Measurements from ENCODE around the gene TMED10.
A peak's percentile ranks its signal among the peaks of the same experiment; 100 is the strongest.

Gene TMED10

DNA sequence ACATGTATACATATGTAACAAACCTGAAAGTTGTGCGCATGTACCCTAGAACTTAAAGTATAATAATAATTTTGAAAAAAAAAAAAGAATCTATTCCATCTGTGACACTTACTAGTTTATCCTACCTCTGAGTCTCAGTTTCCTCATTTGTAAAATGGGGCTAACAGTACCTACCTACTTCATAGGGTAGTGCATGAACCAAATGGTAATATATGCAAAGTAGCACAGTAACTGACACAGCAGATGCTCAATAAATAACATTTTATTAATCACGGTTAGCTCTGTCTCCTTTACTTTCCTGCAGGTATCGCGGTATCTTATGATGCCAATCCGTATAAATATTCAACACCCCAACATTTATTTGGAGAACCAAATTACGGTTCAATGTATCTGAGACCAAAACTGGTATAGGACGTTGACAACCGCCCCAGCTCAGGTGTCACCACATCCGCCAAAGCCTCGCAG, 703 bp downstream of the TMED10 start:
- no peaks in the 10 kb centered on the region for H3K9me3 ChIP-seq (ENCODE audit: insufficient read depth, low read depth, low read length)
- H3K4me3 ChIP-seq (ENCODE audit: low read length) = peak overlapping the region; percentile 90
- H3K27ac ChIP-seq (ENCODE audit: low read length) = no peak overlapping the region
- H3K9ac ChIP-seq (ENCODE audit: low read depth, low read length) = peak overlapping the region; percentile 85; the same call in 1 of the 2 replicates
- 0 out of 2 replicates have a peak, but pooled peaks cover 3% of the 10 kb centered on the region for H3K4me1 ChIP-seq (ENCODE audit: insufficient read depth, low read length)
- no peaks in the 10 kb centered on the region for H3K36me3 ChIP-seq (ENCODE audit: insufficient read depth, low read depth, low read length)
- no peaks in the 10 kb centered on the region for H3K27me3 ChIP-seq (ENCODE audit: insufficient read depth, low read length)

DNA sequence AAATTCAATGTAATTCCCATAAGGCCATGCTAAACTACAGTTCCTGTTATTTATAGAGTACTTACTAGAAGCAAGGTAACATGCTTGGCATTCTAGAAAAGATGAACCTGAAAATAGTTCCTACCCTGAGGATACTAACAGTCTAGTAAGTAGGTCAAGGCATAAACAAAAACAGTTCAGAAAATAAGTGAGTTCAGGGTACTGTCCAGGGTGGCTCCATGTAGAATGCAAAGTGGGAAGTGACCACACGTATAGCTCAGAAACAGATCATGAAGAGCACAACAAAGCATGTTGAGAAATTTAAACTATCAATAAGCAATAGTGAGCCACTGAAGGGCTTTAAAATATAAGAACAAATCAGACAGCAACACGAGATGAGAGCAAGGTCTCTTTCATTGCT, 2.3 kb downstream of the TMED10 start:
- Histone ChIP-seq H3K4me1 (ENCODE audit: insufficient read depth, low read length) (0 out of 2 replicates have a peak, but pooled peaks cover 3% of the 10 kb centered on the region), H3K9ac (ENCODE audit: low read depth, low read length) (no peak overlapping the region), H3K36me3 (ENCODE audit: insufficient read depth, low read depth, low read length) (no peaks in the 10 kb centered on the region), H3K27me3 (ENCODE audit: insufficient read depth, low read length) (no peaks in the 10 kb centered on the region), H3K9me3 (ENCODE audit: insufficient read depth, low read depth, low read length) (no peaks in the 10 kb centered on the region), H3K27ac (ENCODE audit: low read length) (no peak overlapping the region), H3K4me3 (ENCODE audit: low read length) (no peak overlapping the region)

GRCh38 chr14:75170772-75171171, 5.6 kb downstream of the TMED10 start:
- Histone ChIP-seq H3K4me3 (ENCODE audit: low read length) (no peak overlapping the region), H3K36me3 (ENCODE audit: insufficient read depth, low read depth, low read length) (no peaks in the 10 kb centered on the region), H3K9me3 (ENCODE audit: insufficient read depth, low read depth, low read length) (no peaks in the 10 kb centered on the region), H3K9ac (ENCODE audit: low read depth, low read length) (no peak overlapping the region), H3K27ac (ENCODE audit: low read length) (no peak overlapping the region), H3K4me1 (ENCODE audit: insufficient read depth, low read length) (peaks cover 15% of the 10 kb centered on the region; the same call in 1 of the 2 replicates), H3K27me3 (ENCODE audit: insufficient read depth, low read length) (no peaks in the 10 kb centered on the region)

GRCh38 chr14:75168586-75169335, 7.7 kb downstream of the TMED10 start:
- no peaks in the 10 kb centered on the region for H3K27me3 ChIP-seq (ENCODE audit: insufficient read depth, low read length)
- H3K36me3 ChIP-seq (ENCODE audit: insufficient read depth, low read depth, low read length) = no peaks in the 10 kb centered on the region
- no peak overlapping the region for H3K27ac ChIP-seq (ENCODE audit: low read length)
- H3K9ac ChIP-seq (ENCODE audit: low read depth, low read length) = no peak overlapping the region
- peaks cover 12% of the 10 kb centered on the region; the same call in 1 of the 2 replicates for H3K4me1 ChIP-seq (ENCODE audit: insufficient read depth, low read length)
- H3K9me3 ChIP-seq (ENCODE audit: insufficient read depth, low read depth, low read length) = no peaks in the 10 kb centered on the region
- H3K4me3 ChIP-seq (ENCODE audit: low read length) = no peak overlapping the region

- Histone ChIP-seq H3K9ac (ENCODE audit: low read depth, low read length) (no peak overlapping the region), H3K27ac (ENCODE audit: low read length) (no peak overlapping the region), H3K36me3 (ENCODE audit: insufficient read depth, low read depth, low read length) (no peaks in the 10 kb centered on the region), H3K4me3 (ENCODE audit: low read length) (no peak overlapping the region), H3K4me1 (ENCODE audit: insufficient read depth, low read length) (peaks cover 12% of the 10 kb centered on the region; the same call in 1 of the 2 replicates), H3K9me3 (ENCODE audit: insufficient read depth, low read depth, low read length) (no peaks in the 10 kb centered on the region), H3K27me3 (ENCODE audit: insufficient read depth, low read length) (no peaks in the 10 kb centered on the region)
These were observed 9.1 kb downstream of the TMED10 start for GRCh38 chr14:75167325-75167724.

GRCh38 chr14:75165586-75166391, 10.6 kb downstream of the TMED10 start:
- no peak overlapping the region for H3K4me3 ChIP-seq (ENCODE audit: low read length)
- no peaks in the 10 kb centered on the region for H3K27me3 ChIP-seq (ENCODE audit: insufficient read depth, low read length)
- peaks cover 12% of the 10 kb centered on the region; the same call in 1 of the 2 replicates for H3K4me1 ChIP-seq (ENCODE audit: insufficient read depth, low read length)
- H3K36me3 ChIP-seq (ENCODE audit: insufficient read depth, low read depth, low read length) = no peaks in the 10 kb centered on the region
- no peak overlapping the region; the same call in 1 of the 2 replicates for H3K9ac ChIP-seq (ENCODE audit: low read depth, low read length)
- H3K27ac ChIP-seq (ENCODE audit: low read length) = no peak overlapping the region
- no peaks in the 10 kb centered on the region for H3K9me3 ChIP-seq (ENCODE audit: insufficient read depth, low read depth, low read length)

DNA sequence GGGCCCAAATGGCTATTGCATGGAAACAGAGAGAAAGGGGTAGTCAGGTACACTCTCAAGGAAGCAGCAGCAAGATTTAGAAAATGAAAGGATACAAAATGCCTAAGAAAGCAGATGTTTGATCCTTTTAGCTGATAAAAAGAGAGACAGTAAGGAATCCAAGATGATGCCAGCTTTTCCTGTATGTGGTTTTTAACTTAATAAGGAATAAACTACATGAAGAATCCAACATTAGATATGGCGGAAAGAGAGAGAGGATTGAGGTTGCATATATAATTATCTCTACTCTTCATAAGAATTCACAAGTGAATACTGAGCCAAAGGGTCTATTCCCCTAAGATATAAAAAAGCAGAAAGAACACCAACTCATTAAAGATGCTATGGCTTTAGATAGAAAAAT, 11.6 kb downstream of the TMED10 start:
- Histone ChIP-seq H3K4me3 (ENCODE audit: low read length) (no peak overlapping the region), H3K27me3 (ENCODE audit: insufficient read depth, low read length) (no peaks in the 10 kb centered on the region), H3K27ac (ENCODE audit: low read length) (no peak overlapping the region), H3K36me3 (ENCODE audit: insufficient read depth, low read depth, low read length) (no peaks in the 10 kb centered on the region), H3K9me3 (ENCODE audit: insufficient read depth, low read depth, low read length) (no peaks in the 10 kb centered on the region), H3K9ac (ENCODE audit: low read depth, low read length) (no peak overlapping the region), H3K4me1 (ENCODE audit: insufficient read depth, low read length) (peaks cover 12% of the 10 kb centered on the region; the same call in 1 of the 2 replicates)

GRCh38 chr14:75163677-75164076, 12.7 kb downstream of the TMED10 start:
- Histone ChIP-seq H3K4me1 (ENCODE audit: insufficient read depth, low read length) (peaks cover 12% of the 10 kb centered on the region; the same call in 1 of the 2 replicates), H3K4me3 (ENCODE audit: low read length) (no peak overlapping the region), H3K9ac (ENCODE audit: low read depth, low read length) (no peak overlapping the region), H3K27ac (ENCODE audit: low read length) (no peak overlapping the region), H3K27me3 (ENCODE audit: insufficient read depth, low read length) (no peaks in the 10 kb centered on the region), H3K36me3 (ENCODE audit: insufficient read depth, low read depth, low read length) (no peaks in the 10 kb centered on the region), H3K9me3 (ENCODE audit: insufficient read depth, low read depth, low read length) (no peaks in the 10 kb centered on the region)

DNA sequence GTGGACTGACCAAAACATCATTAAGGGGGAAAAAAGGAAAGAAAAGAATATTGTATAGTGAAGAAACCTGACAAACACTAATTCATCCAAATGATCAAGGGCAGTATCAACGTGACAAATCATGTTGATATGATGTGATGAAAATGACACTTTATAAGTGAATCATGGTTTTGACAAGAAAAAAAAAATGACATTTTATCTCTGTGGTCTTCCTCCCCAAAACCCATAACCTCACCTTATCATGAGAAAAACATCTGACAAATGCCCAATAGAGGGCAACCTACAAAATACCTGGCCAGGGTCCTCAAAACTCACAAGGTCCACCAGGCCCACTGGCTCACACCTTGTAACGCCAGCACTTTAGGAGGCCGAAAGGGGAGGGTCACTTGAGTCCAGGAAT, 13.8 kb downstream of the TMED10 start:
- Histone ChIP-seq H3K4me3 (ENCODE audit: low read length) (no peak overlapping the region), H3K4me1 (ENCODE audit: insufficient read depth, low read length) (peaks cover 8% of the 10 kb centered on the region; the same call in 1 of the 2 replicates), H3K9ac (ENCODE audit: low read depth, low read length) (no peak overlapping the region), H3K9me3 (ENCODE audit: insufficient read depth, low read depth, low read length) (no peaks in the 10 kb centered on the region), H3K27me3 (ENCODE audit: insufficient read depth, low read length) (no peaks in the 10 kb centered on the region), H3K27ac (ENCODE audit: low read length) (no peak overlapping the region), H3K36me3 (ENCODE audit: insufficient read depth, low read depth, low read length) (no peaks in the 10 kb centered on the region)

GRCh38 chr14:75158843-75159614, 17.4 kb downstream of the TMED10 start:
- H3K36me3 ChIP-seq (ENCODE audit: insufficient read depth, low read depth, low read length) = no peaks in the 10 kb centered on the region
- no peak overlapping the region for H3K27ac ChIP-seq (ENCODE audit: low read length)
- no peaks in the 10 kb centered on the region for H3K27me3 ChIP-seq (ENCODE audit: insufficient read depth, low read length)
- no peaks in the 10 kb centered on the region for H3K4me1 ChIP-seq (ENCODE audit: insufficient read depth, low read length)
- H3K9me3 ChIP-seq (ENCODE audit: insufficient read depth, low read depth, low read length) = no peaks in the 10 kb centered on the region
- H3K4me3 ChIP-seq (ENCODE audit: low read length) = no peak overlapping the region
- H3K9ac ChIP-seq (ENCODE audit: low read depth, low read length) = no peak overlapping the region

DNA sequence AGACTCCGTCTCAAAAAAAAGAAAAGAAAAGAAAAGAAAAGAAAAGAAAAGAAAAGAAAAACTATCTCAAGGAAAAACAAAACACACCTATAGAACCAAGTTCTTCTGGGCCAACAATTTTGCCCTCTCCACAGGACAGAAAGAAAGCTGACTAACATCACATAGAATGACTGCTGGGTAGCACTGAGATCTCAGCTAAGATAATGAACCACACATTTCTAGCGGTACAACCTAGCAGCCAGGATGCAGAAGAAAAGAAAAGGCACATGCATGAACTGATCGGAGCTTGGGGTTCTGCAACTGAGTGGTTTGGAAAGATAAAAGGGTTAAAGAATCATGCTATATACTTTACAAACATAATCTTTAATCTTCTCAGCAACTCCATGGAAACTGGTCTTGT, 19.5 kb downstream of the TMED10 start:
- no peaks in the 10 kb centered on the region for H3K4me1 ChIP-seq (ENCODE audit: insufficient read depth, low read length)
- H3K9ac ChIP-seq (ENCODE audit: low read depth, low read length) = no peak overlapping the region
- no peak overlapping the region for H3K4me3 ChIP-seq (ENCODE audit: low read length)
- H3K36me3 ChIP-seq (ENCODE audit: insufficient read depth, low read depth, low read length) = peaks cover 4% of the 10 kb centered on the region; the same call in 1 of the 2 replicates
- H3K27ac ChIP-seq (ENCODE audit: low read length) = no peak overlapping the region
- H3K27me3 ChIP-seq (ENCODE audit: insufficient read depth, low read length) = no peaks in the 10 kb centered on the region
- no peaks in the 10 kb centered on the region for H3K9me3 ChIP-seq (ENCODE audit: insufficient read depth, low read depth, low read length)

Data from iPS-20b (cell line).